Measurements from ENCODE around the gene DKK2.

Gene DKK2

GRCh38 chr4:107035819-107036583, at the start of gene DKK2:
TSS of gene DKK2 (minus strand) at chr4:107036313. CDS start at chr4:107035591, 722 bp downstream.
- no peak for DNase-seq (ENCODE audit: low read depth in 3 of 3)

- DNase-seq (ENCODE audit: low read depth in 3 of 3), result no peak
Measured at GRCh38 chr4:107077192-107077591, 41.1 kb upstream of the DKK2 start.

GRCh38 chr4:107072836-107073736, 37.0 kb upstream of the DKK2 start:
- DNase-seq (ENCODE audit: low read depth in 3 of 3), result no peak

DNA sequence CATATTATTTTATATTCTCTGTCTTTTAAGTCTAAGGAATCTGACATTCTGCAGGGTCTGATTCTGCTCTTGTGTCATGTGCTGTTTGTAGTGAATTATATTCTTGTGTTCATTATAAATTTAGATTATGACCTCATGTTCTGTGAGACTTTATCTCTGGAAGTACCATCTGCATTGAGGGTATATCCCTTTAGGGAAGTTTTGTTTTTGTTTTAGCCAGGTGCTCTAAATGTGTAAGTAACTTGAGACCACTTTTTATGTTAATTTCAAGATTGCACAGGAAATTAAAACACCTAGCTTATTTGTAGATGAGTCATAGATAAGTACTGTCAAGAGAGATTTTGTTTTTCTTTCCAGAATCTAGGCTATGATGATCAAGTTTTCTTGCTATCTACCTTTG, 35.0 kb upstream of the DKK2 start:
- DNase-seq (ENCODE audit: low read depth in 3 of 3), result no peak

DNA sequence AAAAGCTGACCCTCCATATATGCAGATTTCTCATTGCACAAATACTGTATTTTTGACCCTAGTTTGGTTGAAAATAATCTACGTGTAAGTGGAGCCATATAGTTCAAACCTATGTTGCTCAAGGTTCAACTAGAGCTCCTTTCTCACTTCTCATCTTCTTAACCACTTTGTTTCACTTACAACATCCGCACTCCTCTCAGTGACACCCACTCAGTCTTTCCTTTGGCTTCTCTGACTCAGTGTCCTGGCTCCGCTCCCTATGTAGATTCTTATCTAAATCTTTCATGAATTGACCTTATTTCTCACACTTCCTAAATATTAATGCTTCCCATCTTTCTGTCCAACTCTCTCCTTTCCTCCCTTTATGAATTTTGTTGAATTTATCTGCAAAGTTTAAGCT, 32.9 kb upstream of the DKK2 start:
- DNase-seq (ENCODE audit: low read depth in 3 of 3), result no peak

DNA sequence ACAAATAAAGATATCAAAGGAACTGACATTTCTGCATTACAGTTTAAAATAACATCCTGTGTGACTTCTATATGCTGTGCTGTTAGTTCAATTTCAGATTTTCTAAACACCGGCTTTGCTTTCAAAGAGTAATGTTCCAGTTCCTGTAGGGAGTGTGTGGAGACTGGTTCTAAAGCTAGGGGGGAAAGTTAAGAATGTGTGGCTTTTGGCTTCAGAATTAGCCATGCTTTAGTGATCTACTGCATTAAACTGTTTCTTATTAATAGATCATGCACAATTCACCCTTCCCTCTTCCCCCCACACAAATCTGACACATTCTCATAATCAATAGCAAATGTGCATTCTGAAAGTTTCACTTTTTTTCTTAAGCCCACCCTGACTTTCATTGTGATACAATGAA, 32.0 kb upstream of the DKK2 start:
- no peak for DNase-seq (ENCODE audit: low read depth in 3 of 3)

DNA sequence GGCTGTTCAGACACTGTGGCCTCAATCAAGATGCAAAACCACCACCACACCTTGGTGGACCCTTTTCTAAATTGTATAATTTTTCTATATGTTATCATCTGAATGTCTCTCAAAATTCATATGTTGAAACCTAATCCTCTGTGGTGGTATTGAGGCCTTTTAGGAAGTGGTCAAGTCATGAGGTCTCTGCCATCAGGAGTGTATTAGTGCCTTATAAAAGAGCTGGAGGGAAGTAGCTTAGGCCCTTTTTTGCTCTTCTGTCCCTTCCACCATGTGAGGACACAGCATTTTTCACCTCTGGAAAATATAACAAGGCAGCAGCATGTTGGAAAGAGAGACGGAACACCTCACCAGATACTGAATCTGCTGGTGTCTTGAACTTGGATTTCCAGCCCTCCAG, 30.5 kb upstream of the DKK2 start:
- no peak for DNase-seq (ENCODE audit: low read depth in 3 of 3)

DNA sequence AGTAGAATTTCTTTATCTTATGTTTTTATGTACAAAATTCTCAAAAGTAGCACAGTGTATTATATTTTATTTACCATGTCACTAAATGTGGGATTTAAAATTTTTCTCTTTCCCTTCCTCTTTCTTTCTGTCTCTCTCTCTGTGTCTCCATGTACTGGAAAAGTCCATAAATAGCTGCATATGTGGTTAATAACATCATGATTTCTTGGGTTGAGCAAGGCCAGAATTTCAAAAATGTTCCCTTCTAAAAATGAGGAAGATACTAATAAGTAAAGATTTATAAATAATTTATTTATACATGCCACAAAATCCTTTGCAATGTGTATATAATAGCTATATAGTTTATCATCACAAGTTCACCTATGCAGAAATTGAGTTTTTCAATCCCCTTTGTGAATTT, 29.1 kb upstream of the DKK2 start:
- DNase-seq (ENCODE audit: low read depth in 3 of 3), result no peak

- no peak for DNase-seq (ENCODE audit: low read depth in 3 of 3)
Measured at GRCh38 chr4:107060388-107060787, 24.3 kb upstream of the DKK2 start.

DNA sequence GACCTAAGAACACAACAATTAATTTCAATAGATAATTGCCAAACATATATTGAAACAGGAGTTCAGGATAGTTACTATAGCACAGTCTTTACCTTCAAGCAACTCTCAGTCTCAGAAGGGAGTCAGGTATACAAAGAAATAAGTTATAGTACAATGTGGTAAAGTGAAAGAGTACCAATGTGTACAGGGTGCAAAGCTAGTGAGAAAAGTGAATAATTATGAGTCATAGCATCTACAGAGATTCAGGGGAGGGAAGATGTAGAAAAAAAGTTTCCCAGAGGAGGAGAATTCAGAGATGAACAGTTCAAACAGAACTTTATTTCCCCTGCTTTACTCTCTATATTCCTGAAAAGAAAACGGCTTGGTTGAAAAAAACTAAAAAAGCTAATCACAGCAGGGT, 22.7 kb upstream of the DKK2 start:
- DNase-seq (ENCODE audit: low read depth in 3 of 3), result no peak

DNA sequence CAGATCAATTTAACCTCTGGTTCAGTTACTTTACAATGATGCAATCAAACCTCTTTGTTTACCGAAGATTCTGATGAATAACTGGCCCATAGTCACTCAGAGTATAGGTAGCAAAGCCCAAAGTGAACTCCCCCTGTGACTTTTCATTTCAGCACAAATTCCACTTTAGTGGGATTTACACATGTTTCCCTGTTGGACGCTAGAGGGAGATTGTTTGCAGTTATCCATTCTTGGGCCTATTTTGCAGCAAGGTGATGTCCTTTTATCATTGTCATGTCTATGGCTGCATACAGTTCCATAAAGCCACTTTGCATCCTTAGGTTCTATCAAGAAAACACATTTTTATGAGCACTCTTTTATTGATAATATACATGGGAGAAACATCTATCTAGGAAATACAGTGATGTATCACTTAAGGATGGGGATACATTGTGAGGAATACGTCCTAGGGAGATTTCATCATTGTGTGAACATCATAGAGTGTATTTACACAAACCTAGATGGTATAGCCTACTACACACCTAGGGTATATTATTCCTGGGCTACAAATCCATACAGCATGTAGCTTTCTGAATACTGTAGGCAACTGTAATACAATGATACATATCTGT, 14.5 kb upstream of the DKK2 start:
- no peak for DNase-seq (ENCODE audit: low read depth in 3 of 3)

- DNase-seq (ENCODE audit: low read depth in 3 of 3), result no peak
Measured at GRCh38 chr4:107046261-107046660, 10.1 kb upstream of the DKK2 start.

DNA sequence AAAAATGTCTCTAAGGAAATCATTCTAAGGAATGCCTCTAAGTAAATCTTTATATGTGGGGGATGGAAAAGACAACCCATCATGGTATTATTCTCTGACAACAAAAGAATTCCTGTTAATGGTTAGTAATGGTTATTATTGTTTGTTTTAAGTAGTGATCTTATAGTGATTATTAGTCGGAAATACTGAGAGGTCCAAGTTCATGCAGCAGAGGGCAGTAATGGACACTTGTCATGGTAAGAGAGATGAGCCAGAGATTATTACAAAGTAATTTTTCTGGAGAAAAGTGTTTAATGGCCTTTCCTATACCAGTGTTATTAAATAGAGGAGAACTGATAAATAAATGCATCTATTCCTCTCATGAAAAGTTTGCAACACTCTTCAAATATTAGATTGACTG, 8.1 kb upstream of the DKK2 start:
- no peak for DNase-seq (ENCODE audit: low read depth in 3 of 3)

GRCh38 chr4:107037199-107037584, 1.1 kb upstream of the DKK2 start:
- DNase-seq (ENCODE audit: low read depth in 3 of 3), result no peak

GRCh38 chr4:107036584-107037198, 578 bp upstream of the DKK2 start:
- DNase-seq (ENCODE audit: low read depth in 3 of 3), result no peak

DNA sequence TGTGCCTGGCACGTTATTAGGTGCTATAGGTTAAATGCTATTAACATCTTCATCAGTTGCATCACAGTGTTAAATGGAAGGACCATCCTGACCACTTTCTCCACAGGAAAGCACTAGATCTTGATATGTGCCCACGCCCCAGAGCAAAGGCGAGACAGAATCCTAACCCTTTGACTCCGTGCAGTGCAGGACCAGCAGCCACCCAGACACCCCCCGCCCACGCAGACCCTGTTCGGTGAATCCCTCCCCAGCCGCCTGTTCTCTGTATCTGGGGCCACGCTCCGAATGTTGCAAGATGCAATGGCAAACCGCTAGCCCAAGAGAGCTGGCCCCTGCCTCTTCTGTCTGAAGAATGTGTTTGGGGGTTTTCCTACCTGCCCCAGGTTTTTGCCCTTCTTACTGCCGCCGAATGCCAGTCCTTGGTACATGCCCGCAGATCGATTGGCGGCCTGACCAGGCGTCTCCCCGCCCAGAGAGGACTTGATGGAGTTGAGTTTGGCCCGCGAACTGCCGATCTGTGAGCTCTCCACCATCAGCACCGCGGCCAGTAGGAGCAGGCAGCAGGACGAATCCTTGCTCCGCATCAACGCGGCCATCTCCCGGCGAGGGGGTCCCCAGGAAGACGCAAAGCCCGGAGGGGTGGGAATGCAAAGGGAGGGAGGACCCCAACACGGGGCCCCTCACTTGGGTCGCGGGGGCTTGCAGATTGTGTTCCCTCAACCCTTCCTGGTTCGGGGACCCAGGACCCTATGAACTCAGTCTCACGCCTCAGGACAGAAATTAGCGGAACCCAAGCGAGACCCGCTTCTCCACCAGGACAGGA, 906 bp downstream of the DKK2 start:
- no peak for DNase-seq (ENCODE audit: low read depth in 3 of 3)

DNA sequence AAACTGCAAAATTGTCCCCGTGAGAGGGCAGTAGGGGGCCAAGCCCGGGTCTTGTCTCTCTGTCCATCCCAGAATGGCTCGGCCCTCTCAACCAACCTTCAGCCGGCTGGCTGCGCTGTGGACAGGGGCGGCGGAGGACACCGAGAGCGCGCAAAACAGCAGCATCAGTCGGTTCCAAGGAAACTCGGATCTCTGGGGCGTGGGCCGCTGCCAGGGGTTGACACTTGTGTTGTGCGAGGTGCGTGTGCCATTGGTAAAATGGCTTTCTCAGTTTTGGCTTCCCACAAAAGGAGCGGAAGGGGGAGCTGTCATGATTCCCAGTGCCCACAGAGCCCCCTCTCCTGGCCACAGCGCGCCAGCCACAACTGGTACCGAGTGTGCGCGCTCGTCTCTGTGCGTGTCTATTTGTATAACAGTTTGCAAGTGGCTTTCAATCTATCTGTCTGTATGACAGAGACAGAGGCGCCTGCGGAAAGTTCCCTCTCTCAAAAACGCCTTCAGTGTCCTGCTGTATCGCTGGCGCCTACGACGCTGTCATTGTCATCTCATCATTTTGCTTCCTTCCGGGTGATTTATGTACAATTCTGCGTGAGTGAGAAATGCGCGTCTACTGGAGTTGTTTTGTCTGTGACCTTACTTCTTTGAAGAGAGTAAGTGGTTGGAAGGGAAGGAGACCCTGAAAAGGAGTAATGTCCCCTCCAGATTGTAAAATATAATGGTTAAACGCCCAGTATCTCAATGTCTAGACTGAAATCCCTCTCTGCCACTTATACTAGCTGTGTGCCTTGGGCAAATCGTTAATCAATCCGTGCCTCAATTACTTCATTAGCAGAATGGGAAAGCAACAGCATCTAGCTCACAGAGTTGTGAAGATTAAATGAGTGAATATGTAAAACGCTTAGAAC, 1.8 kb downstream of the DKK2 start:
- no peak for DNase-seq (ENCODE audit: low read depth in 3 of 3)

DNA sequence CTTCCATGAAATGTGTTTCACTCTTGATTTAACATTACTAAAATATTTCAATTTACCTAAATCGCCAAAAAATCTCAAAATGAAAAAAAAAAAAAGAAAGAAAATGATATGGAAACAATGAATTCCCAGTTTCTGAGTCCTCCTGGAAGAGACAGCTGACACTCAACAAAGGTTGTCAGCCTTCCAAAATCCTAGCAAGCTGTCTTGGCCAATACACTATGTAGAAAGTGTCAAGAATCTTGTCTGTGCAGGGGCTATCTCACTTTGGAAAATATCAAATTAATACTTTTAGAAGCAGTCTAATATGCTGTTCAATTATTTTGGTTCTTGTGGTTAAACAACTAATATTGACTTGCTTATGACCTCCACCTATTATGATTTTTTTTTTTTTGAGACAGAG, 8.7 kb downstream of the DKK2 start:
- DNase-seq (ENCODE audit: low read depth in 3 of 3), result no peak

- no peak for DNase-seq (ENCODE audit: low read depth in 3 of 3)
Measured at GRCh38 chr4:107018344-107018735, 17.8 kb downstream of the DKK2 start.
